GM12878 (cell line): ENCODE data around the gene RAB31. TPM values are rescaled to one million over a fixed set of nuclear protein-coding genes. Genes with fewer than 3 reads are reported as not detected.
A peak's percentile ranks its signal among the peaks of the same experiment; 100 is the strongest.

Experiments used
- BACH1 ChIP-seq: fragments of 450-650 bp; IDR thresholded peaks from 2 replicates; pipeline ENCODE4 v1.6.1; 2017; ENCODE audit warnings: mild to moderate bottlenecking, borderline replicate concordance
- CBX3 ChIP-seq: fragments of 200-600 bp; sonication (generic); IDR thresholded peaks from 2 replicates; pipeline ENCODE4 v1.6.1; 2016; ENCODE audit warnings: low read depth, borderline replicate concordance
- CUX1 ChIP-seq: IDR thresholded peaks from 2 replicates; pipeline ENCODE4 v1.6.1; 2012; ENCODE audit warnings: improper control_type of control experiment, low read depth, low read length; ENCODE audit not compliant: insufficient replicate concordance
- GATAD2B ChIP-seq: fragments of 450-650 bp; conservative IDR thresholded peaks from 2 replicates; pipeline ENCODE4 v1.6.1; 2017; ENCODE audit warnings: low read depth, mild to moderate bottlenecking, moderate library complexity
- JUNB ChIP-seq: IDR thresholded peaks from 2 replicates; pipeline ENCODE4 v1.6.1; 2016; ENCODE audit warnings: antibody characterized with exemption, mild to moderate bottlenecking
- MTA2 ChIP-seq: fragments of 450-650 bp; IDR thresholded peaks from 2 replicates; pipeline ENCODE4 v1.6.1; 2016; ENCODE audit warnings: low read depth, mild to moderate bottlenecking, moderate library complexity
- NFIC ChIP-seq: IDR thresholded peaks from 2 replicates; pipeline ENCODE4 v1.6.1; 2012; ENCODE audit warnings: low read depth, mild to moderate bottlenecking, inconsistent platforms, low read length, moderate library complexity
- NFYB ChIP-seq: IDR thresholded peaks from 2 replicates; pipeline ENCODE4 v1.6.1; 2011; ENCODE audit warnings: low read depth, mild to moderate bottlenecking, low read length, improper control_type of control experiment, moderate library complexity; ENCODE audit not compliant: insufficient read depth
- PAX8 ChIP-seq: fragments of 450-650 bp; IDR thresholded peaks from 2 replicates; pipeline ENCODE4 v1.6.1; 2017; ENCODE audit warnings: mild to moderate bottlenecking, moderate library complexity
- PBX3 ChIP-seq: IDR thresholded peaks from 2 replicates; pipeline ENCODE4 v1.6.1; 2011; ENCODE audit warnings: mild to moderate bottlenecking, low read depth, low read length, moderate library complexity; ENCODE audit not compliant: insufficient replicate concordance
- RFX5 ChIP-seq: IDR thresholded peaks from 2 replicates; pipeline ENCODE4 v1.6.1; 2011; ENCODE audit warnings: low read depth, low read length, improper control_type of control experiment
- SMC3 ChIP-seq: IDR thresholded peaks from 2 replicates; pipeline ENCODE4 v1.6.1; 2011; ENCODE audit warnings: low read length, improper control_type of control experiment, borderline replicate concordance
- SREBF1 ChIP-seq: IDR thresholded peaks from 2 replicates; pipeline ENCODE4 v1.6.1; 2012; ENCODE audit warnings: mild to moderate bottlenecking, low read length
- TCF3 ChIP-seq: IDR thresholded peaks from 2 replicates; pipeline ENCODE4 v1.6.1; 2012; ENCODE audit warnings: low read depth, mild to moderate bottlenecking, low read length, borderline replicate concordance; ENCODE audit not compliant: insufficient read depth
- ZNF217 ChIP-seq: fragments of 450-650 bp; IDR thresholded peaks from 2 replicates; pipeline ENCODE4 v1.6.1; 2017; ENCODE audit warnings: antibody characterized with exemption, mild to moderate bottlenecking
- ZNF384 ChIP-seq: IDR thresholded peaks from 2 replicates; pipeline ENCODE4 v1.6.1; 2012; ENCODE audit warnings: low read depth, mild to moderate bottlenecking, low read length, improper control_type of control experiment, borderline replicate concordance
- polyA plus RNA-seq, 11 experiments: library from polyadenylated mRNA; depleted of rRNA in 4 of 11; unstranded in 6 of 11; stranded (reverse) in 5 of 11; fragments of >200 nt; fragmentation: Nextera tagmentation in 4 of 11; fragmentation: Illumina TruSeq in 1 of 11; extraction: Ambion mirVana in 4 of 11; extraction: Trizol in 1 of 11; gene quantifications; 1 replicate in 1 of 11; 2 replicates in 10 of 11; pipeline versions ENCODE4 v1.2.1 to v1.2.3, GENCODE V29; 2011 to 2016; ENCODE audit warnings: inconsistent platforms in 2 of 11, missing spikeins in 2 of 11, low read depth in 1 of 11
- total RNA-seq, 4 experiments: library from RNA; depleted of rRNA in 3 of 4; stranded (reverse); fragments of >200 nt in 3 of 4; fragmentation: Illumina TruSeq in 1 of 4; extraction: Trizol in 1 of 4; gene quantifications; 2 replicates each; pipeline versions ENCODE4 v1.2.1 to v1.2.3, GENCODE V29; 2013 to 2021
- TF ChIP-seq, protein P1 (sequence below): IDR thresholded peaks from 2 replicates; pipeline ENCODE4 v1.6.1; 2012; ENCODE audit warnings: mild to moderate bottlenecking, low read depth, low read length

Gene RAB31
- total and polyA plus RNA-seq, 10 of the 15 experiments (the other 5 are each of a cell fraction or from before 2014, with no cell fraction given): 0.80 to 23.3 (median 12.2) TPM

DNA sequence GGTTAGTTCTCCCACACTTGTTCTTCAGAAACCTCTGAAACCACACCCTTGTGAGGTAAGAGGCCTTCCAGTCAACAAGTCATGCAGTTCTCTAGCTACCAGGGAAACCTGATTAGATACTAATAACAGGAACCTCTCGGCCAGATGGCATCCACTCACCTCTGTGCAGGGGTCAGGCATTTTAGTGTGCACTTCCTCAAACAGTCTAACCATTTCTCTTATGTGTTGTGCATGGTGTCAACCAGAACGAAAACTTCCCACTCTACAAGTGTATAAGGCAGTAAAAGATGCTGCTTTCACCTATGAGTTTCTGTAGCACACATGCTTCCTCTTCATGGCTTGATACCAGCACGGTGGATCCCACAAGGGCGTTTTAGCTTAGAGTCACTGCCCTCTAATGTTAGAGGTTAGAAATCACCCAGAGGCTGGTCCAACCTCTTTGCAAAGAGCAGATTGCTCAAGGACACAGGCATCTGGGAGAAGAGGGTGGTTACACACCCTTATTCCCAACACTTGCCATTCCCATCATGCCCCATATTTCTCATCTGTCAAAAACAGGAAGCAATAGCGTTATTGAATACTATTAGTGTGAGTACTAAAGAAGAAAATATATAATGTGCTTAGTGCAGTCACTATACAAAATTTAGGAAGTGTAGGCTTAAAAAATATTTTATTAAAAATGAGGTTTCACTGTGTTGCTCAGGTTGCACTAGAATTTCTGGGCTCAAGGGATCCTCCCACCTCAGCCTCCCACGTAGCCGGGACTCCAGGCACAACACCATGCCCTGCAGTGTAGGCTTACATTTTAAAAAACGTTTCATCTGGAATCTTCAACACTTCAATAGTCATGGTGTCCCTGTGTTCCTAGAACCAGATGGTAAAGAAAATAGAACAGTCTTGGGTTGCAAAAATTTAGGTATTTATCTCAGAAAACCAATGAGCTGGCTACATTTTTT lies 34.5 kb upstream of the RAB31 start (continued):
- TF ChIP-seq PBX3 (peak; percentile 3), RFX5 (no peak), JUNB (peak; percentile 79), MTA2 (peak; percentile 94), CBX3 (no peak), NFIC (peak; percentile 70), NFYB (0 out of 2 replicates have a peak, but pooled peaks have one; percentile 31), TCF3 (peak; percentile 89), SREBF1 (no peak), PAX8 (no peak), ZNF384 (peak; percentile 54; the same call in 1 of the 2 replicates), CUX1 (peak; percentile 25), SMC3 (peak; percentile 63; the same call in 1 of the 2 replicates), GATAD2B (peak; percentile 90), ZNF217 (peak; percentile 95), BACH1 (peak; percentile 86; the same call in 1 of the 2 replicates)
- TF ChIP-seq, protein P1, sequence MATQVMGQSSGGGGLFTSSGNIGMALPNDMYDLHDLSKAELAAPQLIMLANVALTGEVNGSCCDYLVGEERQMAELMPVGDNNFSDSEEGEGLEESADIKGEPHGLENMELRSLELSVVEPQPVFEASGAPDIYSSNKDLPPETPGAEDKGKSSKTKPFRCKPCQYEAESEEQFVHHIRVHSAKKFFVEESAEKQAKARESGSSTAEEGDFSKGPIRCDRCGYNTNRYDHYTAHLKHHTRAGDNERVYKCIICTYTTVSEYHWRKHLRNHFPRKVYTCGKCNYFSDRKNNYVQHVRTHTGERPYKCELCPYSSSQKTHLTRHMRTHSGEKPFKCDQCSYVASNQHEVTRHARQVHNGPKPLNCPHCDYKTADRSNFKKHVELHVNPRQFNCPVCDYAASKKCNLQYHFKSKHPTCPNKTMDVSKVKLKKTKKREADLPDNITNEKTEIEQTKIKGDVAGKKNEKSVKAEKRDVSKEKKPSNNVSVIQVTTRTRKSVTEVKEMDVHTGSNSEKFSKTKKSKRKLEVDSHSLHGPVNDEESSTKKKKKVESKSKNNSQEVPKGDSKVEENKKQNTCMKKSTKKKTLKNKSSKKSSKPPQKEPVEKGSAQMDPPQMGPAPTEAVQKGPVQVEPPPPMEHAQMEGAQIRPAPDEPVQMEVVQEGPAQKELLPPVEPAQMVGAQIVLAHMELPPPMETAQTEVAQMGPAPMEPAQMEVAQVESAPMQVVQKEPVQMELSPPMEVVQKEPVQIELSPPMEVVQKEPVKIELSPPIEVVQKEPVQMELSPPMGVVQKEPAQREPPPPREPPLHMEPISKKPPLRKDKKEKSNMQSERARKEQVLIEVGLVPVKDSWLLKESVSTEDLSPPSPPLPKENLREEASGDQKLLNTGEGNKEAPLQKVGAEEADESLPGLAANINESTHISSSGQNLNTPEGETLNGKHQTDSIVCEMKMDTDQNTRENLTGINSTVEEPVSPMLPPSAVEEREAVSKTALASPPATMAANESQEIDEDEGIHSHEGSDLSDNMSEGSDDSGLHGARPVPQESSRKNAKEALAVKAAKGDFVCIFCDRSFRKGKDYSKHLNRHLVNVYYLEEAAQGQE: no peak
